Measurements from ENCODE around the gene BBS10. TPM values are rescaled to one million over a fixed set of nuclear protein-coding genes. Genes with fewer than 3 reads are reported as not detected.
"Not testable (repeated sequence)": the region's sequence is repeated elsewhere in the genome, so short reads cannot be mapped to it uniquely, and the experiment has no call there.

Gene BBS10
- total RNA-seq, 1 donor from 2014 or later: 10.9 TPM

DNA sequence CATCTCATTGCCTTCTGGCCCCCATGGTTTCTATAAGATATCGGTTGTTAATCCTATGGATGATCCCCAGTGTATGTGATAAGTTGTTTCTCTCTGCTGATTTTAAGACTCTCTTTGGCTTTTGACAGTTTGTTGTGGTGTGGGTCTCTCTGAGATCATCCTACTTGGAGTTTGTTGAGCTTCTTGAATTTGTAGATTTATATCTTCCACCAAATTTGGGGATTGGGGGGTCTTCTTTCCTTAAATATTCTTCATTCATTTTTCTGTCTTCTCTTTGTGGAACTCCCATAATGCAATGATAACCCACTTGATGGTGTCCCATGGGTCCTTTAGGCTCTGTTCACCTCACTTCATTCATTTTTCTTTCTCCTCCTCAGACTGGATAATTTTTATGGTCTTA lies 20.0 kb upstream of the BBS10 start:
- Mint-ChIP-seq H3K36me3 (ENCODE audit: unreplicated experiment) (peaks cover 37% of the 10 kb centered on the region), H3K27ac (ENCODE audit: unreplicated experiment) (no peak overlapping the region), H3K27me3 (ENCODE audit: unreplicated experiment) (peaks cover 2% of the 10 kb centered on the region), H3K9me3 (ENCODE audit: unreplicated experiment) (no peaks in the 10 kb centered on the region), H3K4me3 (ENCODE audit: unreplicated experiment) (no peak overlapping the region), H3K4me1 (ENCODE audit: low read depth, unreplicated experiment) (no peaks in the 10 kb centered on the region)
- DNase-seq: no peak
- TF ChIP-seq, protein P1, sequence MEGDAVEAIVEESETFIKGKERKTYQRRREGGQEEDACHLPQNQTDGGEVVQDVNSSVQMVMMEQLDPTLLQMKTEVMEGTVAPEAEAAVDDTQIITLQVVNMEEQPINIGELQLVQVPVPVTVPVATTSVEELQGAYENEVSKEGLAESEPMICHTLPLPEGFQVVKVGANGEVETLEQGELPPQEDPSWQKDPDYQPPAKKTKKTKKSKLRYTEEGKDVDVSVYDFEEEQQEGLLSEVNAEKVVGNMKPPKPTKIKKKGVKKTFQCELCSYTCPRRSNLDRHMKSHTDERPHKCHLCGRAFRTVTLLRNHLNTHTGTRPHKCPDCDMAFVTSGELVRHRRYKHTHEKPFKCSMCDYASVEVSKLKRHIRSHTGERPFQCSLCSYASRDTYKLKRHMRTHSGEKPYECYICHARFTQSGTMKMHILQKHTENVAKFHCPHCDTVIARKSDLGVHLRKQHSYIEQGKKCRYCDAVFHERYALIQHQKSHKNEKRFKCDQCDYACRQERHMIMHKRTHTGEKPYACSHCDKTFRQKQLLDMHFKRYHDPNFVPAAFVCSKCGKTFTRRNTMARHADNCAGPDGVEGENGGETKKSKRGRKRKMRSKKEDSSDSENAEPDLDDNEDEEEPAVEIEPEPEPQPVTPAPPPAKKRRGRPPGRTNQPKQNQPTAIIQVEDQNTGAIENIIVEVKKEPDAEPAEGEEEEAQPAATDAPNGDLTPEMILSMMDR (IDR thresholded peaks at IDR 0.05; ENCODE audit: partially characterized antibody, unreplicated experiment): no peak

DNA sequence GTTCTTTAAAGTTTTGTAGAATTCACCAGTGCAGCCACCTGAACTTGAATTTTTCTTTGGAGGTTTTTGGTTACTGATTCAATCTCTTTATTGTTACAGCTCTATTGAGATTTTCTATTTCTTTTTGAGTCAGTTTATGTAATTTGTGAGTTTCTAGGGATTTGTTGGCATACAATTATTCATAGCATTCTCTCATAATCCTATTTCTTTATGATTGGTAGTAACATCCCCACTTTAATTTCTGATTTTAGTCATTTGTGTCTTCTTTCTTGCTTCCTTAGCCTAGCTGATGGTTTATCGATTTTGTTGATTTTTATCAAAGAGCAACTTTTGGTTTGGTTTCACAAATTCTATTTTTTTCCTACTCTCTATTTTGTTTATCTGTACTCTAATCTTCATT lies 17.9 kb upstream of the BBS10 start:
- Mint-ChIP-seq H3K4me3 (ENCODE audit: unreplicated experiment) (no peak overlapping the region), H3K4me1 (ENCODE audit: low read depth, unreplicated experiment) (no peaks in the 10 kb centered on the region), H3K9me3 (ENCODE audit: unreplicated experiment) (no peaks in the 10 kb centered on the region), H3K27ac (ENCODE audit: unreplicated experiment) (no peak overlapping the region), H3K36me3 (ENCODE audit: unreplicated experiment) (peaks cover 37% of the 10 kb centered on the region), H3K27me3 (ENCODE audit: unreplicated experiment) (peaks cover 4% of the 10 kb centered on the region)
- DNase-seq: no peak
- TF ChIP-seq, protein P1 (IDR thresholded peaks at IDR 0.05; ENCODE audit: partially characterized antibody, unreplicated experiment): no peak

DNA sequence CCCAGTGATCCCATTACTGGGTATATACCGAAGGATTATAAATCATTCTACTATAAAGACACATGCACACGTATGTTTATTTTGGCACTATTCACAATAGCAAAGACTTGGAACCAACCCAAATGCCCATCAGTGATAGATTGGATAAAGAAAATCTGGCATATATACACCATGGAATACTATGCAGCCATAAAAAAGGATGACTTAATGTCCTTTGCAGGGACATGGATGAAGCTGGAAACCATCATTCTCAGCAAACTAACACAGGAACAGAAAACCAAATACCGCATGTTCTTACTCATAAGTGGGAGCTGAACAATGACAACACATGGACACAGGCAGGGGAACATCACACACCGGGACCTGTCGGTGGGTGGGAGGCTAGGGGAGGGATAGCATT lies 15.9 kb upstream of the BBS10 start:
- H3K4me3 Mint-ChIP-seq (ENCODE audit: unreplicated experiment); DNase-seq; H3K27me3 Mint-ChIP-seq (ENCODE audit: unreplicated experiment); H3K9me3 Mint-ChIP-seq (ENCODE audit: unreplicated experiment); H3K27ac Mint-ChIP-seq (ENCODE audit: unreplicated experiment); H3K4me1 Mint-ChIP-seq (ENCODE audit: low read depth, unreplicated experiment): not testable (repeated sequence)
- H3K36me3 Mint-ChIP-seq (ENCODE audit: unreplicated experiment): peaks cover 38% of the 10 kb centered on the region

DNA sequence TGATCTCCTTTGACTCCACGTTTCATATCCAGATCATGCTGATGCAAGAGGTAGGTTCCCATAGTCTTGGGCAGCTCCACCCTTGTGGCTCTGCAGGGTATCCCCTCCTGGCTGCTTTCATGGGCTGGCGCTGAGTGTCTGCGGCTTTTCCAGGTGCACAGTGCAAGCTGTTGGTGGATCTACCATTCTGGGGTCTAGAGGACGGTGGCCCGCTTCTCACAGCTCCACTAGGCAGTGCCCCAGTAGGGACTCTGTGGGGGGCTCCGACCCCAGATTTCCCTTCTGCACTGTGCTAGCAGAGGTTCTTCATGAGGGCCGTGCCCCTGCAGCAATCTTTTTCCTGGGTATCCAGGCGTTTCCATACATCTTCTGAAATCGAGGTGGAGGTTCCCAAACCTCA lies 12.1 kb upstream of the BBS10 start:
- Mint-ChIP-seq H3K4me1 (ENCODE audit: low read depth, unreplicated experiment) (no peaks in the 10 kb centered on the region), H3K36me3 (ENCODE audit: unreplicated experiment) (peaks cover 11% of the 10 kb centered on the region), H3K9me3 (ENCODE audit: unreplicated experiment) (peaks cover 2% of the 10 kb centered on the region), H3K4me3 (ENCODE audit: unreplicated experiment) (no peak overlapping the region), H3K27me3 (ENCODE audit: unreplicated experiment) (peaks cover 6% of the 10 kb centered on the region), H3K27ac (ENCODE audit: unreplicated experiment) (no peak overlapping the region)
- TF ChIP-seq, protein P1 (IDR thresholded peaks at IDR 0.05; ENCODE audit: partially characterized antibody, unreplicated experiment): no peak
- DNase-seq: no peak

DNA sequence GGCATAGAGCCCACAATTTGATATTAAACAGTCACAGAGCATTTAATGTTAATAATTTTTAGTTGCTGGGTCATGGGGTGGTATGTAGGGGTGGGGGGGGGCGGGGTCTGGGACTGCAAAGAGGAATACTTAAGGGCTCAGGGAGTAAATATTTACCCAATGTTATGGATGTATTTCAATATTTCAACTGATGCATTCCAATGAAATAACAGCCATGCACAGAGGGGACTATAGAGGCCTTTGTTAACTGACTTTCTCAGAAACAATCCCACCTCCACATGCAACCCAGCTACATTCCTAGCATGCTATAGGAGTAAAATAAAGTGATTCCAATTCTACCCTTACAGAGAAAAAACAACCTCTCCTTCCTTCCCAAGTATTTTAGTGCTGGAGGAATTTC lies 7.9 kb upstream of the BBS10 start:
- no peak for DNase-seq
- H3K36me3 Mint-ChIP-seq (ENCODE audit: unreplicated experiment): peaks cover 6% of the 10 kb centered on the region
- H3K4me1 Mint-ChIP-seq (ENCODE audit: low read depth, unreplicated experiment): no peaks in the 10 kb centered on the region
- H3K27ac Mint-ChIP-seq (ENCODE audit: unreplicated experiment): no peak overlapping the region
- TF ChIP-seq, protein P1 (IDR thresholded peaks at IDR 0.05; ENCODE audit: partially characterized antibody, unreplicated experiment): no peak
- H3K4me3 Mint-ChIP-seq (ENCODE audit: unreplicated experiment): no peak overlapping the region
- H3K27me3 Mint-ChIP-seq (ENCODE audit: unreplicated experiment): peaks cover 3% of the 10 kb centered on the region
- H3K9me3 Mint-ChIP-seq (ENCODE audit: unreplicated experiment): peaks cover 2% of the 10 kb centered on the region
